GM12874 (cell line): ENCODE data around the gene SH3BP2.

Source experiments
- TF ChIP-seq, protein P1 (sequence below): IDR thresholded peaks from 2 replicates; pipeline ENCODE4 v1.5.1; 2011; ENCODE audit warnings: low read depth, mild to moderate bottlenecking, control low read depth, low read length, moderate library complexity; ENCODE audit not compliant: insufficient read depth

SH3BP2 gene

DNA sequence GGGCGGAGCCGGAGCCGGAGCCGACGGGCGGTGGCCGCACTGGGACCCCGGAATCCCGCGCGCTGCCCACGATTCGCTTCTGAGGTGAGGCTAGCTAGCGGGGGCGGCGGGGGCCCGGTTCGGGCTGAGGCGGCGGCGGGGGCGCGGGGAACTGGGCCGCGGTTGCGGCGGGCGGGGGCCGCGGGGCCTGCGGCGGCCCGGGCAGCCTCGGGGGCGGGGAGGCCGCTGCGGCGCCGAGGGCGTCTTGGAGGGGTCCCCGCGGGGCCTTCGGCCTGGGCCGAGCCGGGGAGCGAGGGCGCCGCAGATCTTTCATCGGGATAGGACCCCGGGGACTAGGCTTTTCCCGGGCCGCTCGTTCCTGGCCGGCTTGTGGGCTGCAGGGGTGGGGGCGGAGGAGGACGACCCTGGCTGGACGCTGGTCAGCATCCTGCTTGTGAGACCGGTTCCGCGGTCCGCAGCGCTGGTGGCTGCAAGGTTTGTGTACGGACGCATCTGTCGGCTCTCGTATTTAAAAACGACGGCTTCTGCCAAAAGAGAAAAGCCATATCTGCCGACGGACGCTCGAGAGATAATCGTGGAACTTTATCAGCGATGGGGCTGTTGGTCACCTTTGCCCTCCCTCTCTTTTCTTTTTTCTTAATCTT, 51.2 kb downstream of the SH3BP2 start:
- TF ChIP-seq, protein P1, sequence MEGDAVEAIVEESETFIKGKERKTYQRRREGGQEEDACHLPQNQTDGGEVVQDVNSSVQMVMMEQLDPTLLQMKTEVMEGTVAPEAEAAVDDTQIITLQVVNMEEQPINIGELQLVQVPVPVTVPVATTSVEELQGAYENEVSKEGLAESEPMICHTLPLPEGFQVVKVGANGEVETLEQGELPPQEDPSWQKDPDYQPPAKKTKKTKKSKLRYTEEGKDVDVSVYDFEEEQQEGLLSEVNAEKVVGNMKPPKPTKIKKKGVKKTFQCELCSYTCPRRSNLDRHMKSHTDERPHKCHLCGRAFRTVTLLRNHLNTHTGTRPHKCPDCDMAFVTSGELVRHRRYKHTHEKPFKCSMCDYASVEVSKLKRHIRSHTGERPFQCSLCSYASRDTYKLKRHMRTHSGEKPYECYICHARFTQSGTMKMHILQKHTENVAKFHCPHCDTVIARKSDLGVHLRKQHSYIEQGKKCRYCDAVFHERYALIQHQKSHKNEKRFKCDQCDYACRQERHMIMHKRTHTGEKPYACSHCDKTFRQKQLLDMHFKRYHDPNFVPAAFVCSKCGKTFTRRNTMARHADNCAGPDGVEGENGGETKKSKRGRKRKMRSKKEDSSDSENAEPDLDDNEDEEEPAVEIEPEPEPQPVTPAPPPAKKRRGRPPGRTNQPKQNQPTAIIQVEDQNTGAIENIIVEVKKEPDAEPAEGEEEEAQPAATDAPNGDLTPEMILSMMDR = no peak

DNA sequence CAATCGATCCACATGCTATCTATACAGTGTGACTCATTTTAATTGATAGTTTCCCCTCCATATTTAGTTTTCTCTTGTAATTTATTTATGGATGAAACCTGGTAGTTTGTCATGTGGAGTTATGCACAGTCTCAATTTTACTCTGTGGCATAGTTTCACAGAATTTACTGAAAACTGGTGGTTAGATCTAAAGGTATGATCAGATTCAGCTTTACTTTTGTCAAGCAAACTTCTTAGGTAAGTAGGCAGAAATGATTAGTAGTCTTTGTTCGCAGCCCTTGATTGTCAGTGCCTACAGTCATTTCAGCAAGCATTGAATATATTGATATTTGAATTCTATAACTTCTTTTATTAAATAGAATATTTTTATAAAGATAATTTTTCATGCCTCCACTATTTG, 53.3 kb downstream of the SH3BP2 start:
- TF ChIP-seq, protein P1 = no peak

DNA sequence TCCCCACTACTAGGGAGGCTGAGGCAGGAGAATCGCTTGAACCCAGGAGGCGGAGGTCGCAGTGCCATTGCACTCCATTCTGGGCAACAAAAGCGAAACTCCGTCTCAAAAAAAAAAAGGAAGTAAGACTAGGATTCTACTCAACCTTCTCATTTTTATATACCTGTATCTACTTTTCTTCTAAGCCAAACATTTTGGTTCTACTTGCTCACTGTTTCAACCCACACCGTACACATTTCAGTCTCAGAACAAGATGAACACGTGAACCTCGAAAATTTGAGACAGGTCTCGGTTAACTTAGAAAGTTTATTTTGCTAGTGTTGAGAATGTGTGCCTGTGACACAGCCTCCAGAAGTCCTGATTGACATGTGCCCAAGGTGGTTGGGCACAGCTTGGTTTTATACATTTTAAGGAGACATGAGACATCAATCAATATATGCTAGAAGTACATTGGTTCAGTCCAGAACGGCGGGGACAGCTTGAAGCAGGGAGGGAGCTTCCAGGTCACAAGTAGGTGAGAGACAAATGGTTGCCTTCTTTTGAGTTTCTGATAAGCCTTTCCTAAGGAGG, 54.5 kb downstream of the SH3BP2 start:
- TF ChIP-seq, protein P1 = no peak

DNA sequence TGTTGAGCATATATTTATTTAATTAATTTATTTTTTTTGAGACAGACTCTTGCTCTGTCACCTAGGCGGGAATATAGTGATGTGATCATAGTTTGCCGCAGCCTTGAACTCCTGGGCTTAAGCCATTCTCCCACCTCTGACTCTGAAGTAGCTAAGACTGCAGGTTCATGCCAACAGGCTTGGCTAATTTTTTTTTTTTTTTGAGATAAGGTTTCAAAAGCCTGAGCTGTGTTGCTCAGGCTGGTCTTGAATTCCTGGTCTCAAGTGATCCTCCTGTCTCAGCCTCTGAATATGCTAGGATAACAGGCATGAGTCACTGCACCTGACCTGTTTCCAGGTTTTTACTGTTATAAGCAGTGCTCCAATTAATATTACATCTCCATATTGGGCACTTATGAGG, 55.6 kb downstream of the SH3BP2 start:
- TF ChIP-seq, protein P1 = no peak

DNA sequence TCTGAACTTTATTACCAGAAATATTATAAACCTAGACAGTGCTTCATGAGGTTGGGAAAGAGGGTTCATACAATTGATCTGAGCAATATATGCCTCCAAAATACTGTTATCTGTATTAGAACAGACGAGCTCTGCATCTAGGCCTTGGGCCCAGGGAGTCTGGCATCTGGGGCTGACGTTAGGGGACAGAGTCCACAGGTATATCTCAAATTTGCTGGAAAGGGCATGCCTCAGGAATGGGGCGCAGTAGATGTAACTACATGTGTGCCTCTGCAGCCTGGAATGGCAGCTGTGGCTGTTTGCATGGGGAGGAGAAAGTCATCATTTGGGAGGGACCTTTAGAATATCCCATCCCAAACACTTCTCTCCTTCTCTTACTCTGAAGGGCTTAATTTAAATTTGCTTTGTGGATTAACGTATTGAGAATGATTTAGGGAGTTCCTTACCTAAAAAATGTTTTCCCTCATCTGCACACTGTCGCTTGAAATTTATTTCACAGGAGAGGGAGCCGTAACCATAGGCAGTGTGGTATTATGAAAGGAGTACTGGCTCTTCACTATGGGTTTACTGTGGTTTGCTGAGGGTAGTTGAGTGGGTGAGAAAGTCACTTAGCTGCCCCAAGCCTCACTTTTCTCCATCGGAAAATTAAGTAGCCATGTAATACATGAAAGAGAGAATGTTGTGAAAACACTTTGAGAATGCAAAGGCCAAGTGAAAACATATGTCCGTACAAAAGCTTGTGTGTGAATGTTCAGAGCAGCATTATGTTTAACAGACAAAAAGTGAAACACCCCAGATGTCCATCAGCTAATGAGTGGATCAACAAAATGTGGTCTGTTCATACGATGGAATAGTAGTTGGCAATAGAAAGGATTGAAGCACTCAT, 56.6 kb downstream of the SH3BP2 start:
- TF ChIP-seq, protein P1 = no peak

DNA sequence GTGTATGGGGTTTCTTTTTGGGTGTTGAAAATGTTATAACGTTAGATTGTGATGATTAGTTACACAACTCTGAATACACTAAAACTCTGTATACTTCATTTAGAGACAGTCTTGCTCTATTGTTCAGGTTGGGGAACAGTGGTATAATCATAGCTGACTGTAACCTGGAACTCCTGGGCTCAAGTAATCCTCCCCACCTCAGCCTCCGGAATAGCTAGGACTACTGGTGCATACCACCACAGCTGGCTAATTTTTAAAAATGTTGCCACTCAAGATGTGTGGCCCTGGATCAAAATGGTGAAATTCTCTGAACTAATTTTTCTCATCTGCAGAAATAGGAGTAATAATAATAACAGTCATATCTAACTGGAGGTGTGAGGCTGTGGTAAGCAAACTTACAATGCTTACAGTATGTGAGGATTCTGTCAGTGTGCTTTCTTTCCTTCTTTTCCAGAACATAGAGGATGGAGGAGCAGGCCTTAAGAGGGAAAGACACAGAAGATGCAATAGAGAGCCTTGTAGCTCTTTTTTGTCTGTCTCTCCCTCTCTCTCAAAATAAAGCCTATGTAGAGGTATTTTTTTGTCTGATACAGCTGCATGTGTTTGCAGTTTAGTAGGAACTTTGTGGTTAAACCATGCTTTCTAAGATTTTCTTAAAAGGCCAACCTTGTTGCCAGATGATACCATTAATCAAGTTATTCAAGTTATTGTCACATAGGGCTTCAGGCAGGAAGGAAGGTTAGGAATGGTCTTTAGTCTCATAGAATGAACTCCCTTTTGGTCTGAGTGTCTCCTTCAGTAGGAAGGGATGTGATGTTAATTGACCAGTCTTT, 58.3 kb downstream of the SH3BP2 start:
- TF ChIP-seq, protein P1 = no peak
